Stimulated activated CD4-positive, alpha-beta T cell treated with anti-CD3 and anti-CD28 coated beads, Interleukin-12 subunit alpha, Interleukin-12 subunit beta, amount 100 ng/mL, for 48 hours (primary cell): Measurements from ENCODE around the gene RAD54L2.
A peak's percentile ranks its signal among the peaks of the same experiment; 100 is the strongest.
"Not testable (repeated sequence)": the region's sequence is repeated elsewhere in the genome, so short reads cannot be mapped to it uniquely, and the experiment has no call there.

Experiments
- DNase-seq, 3 donors: peaks; one replicate each; pipeline ENCODE4 v3.0.0-alpha.2; 2020; ENCODE audit warnings: low read depth in 2 of 3, low spot score in 1 of 3

RAD54L2 gene, protein sequence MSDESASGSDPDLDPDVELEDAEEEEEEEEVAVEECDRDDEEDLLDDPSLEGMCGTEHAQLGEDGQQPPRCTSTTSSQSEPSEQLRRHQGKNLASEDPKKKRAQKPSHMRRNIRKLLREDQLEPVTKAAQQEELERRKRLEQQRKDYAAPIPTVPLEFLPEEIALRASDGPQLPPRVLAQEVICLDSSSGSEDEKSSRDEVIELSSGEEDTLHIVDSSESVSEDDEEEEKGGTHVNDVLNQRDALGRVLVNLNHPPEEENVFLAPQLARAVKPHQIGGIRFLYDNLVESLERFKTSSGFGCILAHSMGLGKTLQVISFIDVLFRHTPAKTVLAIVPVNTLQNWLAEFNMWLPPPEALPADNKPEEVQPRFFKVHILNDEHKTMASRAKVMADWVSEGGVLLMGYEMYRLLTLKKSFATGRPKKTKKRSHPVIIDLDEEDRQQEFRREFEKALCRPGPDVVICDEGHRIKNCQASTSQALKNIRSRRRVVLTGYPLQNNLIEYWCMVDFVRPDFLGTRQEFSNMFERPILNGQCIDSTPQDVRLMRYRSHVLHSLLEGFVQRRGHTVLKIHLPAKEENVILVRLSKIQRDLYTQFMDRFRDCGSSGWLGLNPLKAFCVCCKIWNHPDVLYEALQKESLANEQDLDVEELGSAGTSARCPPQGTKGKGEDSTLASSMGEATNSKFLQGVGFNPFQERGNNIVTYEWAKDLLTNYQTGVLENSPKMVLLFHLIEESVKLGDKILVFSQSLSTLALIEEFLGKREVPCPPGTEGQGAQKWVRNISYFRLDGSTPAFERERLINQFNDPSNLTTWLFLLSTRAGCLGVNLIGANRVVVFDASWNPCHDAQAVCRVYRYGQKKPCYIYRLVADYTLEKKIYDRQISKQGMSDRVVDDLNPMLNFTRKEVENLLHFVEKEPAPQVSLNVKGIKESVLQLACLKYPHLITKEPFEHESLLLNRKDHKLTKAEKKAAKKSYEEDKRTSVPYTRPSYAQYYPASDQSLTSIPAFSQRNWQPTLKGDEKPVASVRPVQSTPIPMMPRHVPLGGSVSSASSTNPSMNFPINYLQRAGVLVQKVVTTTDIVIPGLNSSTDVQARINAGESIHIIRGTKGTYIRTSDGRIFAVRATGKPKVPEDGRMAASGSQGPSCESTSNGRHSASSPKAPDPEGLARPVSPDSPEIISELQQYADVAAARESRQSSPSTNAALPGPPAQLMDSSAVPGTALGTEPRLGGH (N-terminal part only)

DNA sequence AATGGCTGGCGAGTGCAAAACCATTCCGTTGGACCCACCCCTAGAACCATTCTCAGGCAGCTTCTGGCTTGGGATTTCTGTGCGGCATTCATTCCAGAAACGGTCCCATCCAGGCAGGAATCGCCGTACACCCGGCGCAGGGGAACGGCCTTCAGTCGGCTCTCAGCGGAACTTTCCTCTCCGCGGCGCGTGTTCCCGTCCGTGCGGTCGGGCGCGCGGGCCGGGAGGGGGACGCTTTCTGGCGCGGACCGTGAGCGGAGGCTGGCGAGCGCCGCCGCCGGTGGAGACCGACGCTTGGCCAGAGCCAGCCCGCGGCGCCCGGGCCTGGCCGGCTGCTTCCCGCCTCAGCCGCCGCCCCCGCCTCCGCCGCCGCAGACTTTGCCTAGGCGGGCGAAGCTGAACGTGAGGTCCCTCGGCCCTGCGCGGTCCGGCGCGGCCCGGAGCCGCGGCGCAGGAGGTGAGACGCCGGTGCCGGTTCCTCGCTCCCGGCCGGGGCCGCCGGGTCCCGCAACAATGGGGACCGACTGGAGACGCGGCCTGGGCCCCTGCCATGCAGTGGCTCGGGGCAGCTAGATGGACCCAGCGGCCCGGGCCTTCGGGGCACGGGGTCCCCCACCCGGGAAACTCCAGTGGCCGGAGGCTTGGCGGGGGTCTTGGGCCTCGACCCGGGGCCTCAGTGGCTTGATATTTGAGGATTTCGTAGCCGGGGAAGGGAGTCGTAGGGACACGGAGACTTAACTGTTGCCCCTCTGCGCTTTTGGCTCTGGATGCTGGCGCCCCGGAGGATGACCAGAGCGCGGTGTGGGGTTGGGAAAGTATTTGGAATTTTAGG, at the start of gene RAD54L2:
Gene RAD54L2, plus strand, starts transcription at position 261 of the 832 bp plus-strand sequence. CDS start 51,702 bp downstream, outside the sequence.
- peak; percentile 63 to 75 (median 69) for DNase-seq

DNA sequence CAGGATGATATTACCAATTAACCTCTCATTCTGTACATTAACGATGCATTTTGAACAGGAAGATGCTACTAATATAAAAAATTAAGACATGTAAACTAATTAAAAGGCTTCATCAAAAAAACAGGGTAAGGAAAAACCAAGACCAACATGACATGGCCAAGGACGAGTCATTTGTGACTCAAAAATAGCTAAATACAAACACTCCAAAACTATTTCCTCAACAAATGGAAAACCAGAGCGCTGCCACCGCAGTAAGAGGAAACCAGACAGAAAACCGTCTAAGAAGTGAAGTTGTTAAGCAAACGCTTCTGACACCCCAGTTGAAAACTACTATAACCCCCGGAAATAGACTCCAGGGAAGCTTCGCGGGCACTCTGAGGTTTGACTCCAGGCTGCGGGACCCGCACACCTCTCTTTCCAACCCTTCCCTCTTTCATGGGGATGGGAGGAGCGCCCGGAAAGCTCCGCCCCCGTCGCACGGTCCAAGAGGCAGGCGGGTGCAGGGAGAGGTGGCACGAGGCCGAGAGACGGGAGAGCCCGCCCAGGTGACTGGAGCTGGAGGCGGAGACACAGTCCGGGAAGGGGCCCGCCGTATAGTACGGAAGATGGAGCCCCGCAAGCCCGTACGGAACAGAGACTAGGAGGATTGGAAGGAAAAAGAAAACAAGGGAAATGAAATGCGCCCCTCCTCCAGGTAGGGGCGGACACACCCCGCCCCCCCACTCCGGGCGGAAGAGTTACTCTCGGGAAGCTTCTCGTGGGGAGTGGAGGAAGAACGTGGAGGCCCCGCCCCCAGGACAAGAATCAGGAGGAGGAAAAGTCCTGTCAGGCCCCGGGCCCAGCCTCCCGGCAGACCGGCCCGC, 39.4 kb upstream of the RAD54L2 start:
- DNase-seq, result peak; percentile 85 to 89 (median 87)

DNA sequence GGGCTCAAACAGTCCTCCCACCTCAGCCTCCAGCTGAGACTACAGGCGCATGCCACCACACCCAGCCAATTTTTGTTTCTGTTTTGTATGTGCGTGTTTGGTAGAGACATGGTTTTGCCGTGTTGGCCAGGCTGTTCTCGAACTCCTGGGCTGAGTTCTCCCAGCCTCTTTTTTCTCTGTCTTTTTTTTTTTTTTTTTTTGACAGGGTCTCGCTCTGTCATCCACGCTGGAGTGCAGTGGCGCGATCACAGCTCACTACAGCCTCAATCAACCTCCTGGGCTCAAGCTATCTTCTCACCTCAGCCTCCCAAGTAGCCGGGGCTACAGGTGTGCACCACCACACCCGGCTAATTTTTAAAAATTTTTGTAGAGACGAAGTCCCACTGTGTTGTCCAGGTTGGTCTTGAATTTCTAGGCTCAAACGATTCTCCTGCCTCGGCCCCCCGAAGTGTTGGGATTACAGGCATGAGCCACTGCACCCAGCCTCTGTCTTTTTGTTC, 37.8 kb upstream of the RAD54L2 start:
- no peak for DNase-seq

DNA sequence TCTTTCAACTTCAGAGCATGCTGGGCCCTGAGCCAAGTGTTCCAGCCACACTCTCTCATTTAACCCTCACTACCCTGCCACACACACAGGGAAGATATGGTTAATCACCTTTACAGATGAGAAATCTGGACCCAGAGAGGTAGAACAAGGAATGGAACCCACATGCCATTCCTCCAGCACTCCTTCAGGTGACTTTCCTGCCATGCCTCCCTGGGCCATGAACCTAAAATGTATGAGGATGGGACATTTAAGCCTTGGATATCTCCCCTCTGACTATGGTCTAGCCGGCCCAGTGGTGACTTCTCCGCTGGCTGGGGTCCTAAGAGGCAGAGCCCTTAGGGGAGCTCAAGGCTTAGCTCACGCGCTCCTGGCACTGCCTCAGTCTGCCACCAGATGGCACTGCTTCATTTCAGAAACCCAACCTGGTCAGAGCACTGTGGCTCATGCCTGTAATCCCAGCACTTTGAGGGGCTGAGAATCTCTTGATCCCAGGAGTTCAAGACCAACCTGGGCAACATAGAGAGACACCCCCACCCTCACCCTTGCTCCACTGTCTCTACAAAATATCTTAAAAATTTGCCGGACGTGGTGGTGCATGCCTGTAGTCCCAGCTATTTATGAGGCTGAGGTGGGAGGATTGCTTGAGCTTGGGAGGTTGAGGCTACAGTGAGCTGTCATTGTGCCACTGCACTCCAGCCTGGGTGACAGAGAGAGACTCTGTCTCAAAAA, 36.5 kb upstream of the RAD54L2 start:
- peak; percentile 61 to 85 (median 72) for DNase-seq

DNA sequence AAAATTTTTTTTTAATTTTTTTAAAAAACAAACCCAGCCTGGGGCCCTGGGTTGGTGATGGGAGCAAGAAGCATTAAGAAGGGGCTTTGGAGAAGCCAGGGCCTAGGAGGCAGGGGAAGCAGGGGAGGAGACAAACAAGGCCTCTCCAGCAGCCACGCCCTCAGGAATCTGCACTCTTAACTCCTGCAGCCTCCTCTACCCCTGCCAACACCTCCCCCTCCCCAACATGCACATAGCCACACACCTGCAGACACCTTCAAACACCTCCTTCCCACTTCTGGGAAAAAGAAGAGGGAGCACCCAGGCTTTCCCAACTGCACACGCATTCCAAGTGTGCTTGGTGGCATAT, 36.0 kb upstream of the RAD54L2 start:
- DNase-seq, result no peak

DNA sequence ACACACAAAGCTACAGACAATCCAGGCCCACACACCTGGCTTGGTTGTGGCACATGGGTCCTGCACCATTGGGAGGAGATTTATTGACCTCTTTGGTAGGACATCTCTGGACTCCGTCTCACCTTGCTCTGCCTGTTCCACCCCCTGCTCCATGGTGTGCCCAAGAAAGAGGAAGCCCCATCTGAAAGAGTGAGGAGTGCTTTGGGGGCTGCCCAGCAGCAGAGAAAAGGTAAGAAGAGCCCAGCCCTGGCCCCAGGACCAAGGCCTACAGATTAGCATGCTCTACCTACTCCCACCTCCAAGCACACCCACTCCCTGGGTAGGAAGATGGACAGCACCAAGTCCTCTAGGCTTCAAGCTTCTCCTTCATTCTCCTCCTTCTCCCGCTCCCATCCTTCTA, 35.5 kb upstream of the RAD54L2 start:
- DNase-seq, result no peak

DNA sequence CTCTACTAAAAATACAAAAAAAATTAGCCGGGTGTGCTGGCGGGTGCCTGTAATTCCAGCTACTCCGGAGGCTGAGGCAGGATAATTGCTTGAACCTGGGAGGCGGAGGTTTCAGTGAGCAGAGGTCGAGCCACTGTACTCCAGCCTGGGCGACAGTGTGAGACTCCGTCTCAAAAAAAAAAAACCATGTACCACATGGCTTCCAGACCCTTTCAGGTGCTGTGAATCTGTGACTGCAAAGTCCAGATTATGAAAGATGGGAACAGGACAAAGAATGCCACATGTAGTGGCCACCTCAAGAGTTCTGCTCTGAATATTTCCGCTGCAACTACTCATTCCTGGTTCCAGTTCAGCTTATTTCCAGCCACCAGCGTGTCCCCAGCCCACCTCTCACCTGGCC, 30.3 kb upstream of the RAD54L2 start:
- no peak for DNase-seq

DNA sequence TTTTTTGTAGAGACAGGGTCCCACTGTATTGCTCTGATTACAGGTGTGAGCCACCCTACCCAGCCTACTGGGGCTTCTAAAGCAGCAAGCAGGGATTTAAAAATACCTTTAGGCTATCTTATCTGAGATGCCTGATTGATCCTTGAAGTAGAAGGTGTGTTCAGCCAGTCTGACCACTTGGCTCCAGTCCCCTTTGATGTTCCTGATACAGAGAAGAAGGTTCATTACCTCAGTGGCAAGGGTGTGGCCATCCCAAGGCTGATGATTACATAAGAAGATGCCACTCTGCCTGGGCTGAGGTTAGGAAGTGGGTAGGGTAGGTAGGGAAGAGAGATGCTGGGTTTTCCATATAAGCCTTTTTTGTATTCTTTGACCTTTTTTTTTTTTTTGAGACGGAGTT, 27.5 kb upstream of the RAD54L2 start:
- DNase-seq, result no peak

DNA sequence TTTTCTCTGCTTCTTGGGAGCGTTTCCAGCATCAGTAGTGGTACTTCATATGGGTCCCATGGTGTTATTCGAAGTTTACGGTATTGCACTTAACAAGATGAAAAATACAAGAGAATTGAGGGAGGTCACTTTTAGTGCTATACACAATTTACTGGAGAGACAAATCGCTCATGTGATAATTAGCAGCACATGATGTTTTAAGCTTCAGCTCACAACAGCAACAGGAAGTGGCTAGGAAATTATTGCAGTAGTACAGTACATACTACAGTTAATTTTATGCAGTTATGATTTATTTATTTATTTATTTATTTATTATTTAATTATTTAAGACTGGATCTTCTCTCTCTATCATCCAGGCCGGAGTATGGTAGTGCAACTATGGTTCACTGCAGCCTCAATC, 24.3 kb upstream of the RAD54L2 start:
- no peak for DNase-seq

DNA sequence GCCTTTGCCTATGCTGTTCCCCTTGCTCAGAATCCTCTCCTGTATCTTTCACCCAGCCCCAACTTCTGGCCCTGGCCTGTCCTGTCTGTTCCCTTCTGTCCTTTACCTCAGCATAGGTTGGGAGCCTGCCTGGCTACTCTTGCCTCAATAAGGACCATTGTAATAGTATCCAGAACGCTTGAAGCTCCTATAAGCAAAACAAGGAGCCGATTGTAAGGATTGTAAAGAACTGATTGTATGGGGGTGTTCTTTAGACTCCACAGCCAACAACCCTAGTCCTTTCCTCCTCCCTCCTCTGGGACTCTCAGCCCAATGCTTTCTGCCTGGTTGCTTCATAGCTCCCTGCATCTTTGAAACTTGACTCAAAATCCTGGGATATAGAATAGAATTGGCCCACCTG, 18.7 kb upstream of the RAD54L2 start:
- DNase-seq, result no peak

DNA sequence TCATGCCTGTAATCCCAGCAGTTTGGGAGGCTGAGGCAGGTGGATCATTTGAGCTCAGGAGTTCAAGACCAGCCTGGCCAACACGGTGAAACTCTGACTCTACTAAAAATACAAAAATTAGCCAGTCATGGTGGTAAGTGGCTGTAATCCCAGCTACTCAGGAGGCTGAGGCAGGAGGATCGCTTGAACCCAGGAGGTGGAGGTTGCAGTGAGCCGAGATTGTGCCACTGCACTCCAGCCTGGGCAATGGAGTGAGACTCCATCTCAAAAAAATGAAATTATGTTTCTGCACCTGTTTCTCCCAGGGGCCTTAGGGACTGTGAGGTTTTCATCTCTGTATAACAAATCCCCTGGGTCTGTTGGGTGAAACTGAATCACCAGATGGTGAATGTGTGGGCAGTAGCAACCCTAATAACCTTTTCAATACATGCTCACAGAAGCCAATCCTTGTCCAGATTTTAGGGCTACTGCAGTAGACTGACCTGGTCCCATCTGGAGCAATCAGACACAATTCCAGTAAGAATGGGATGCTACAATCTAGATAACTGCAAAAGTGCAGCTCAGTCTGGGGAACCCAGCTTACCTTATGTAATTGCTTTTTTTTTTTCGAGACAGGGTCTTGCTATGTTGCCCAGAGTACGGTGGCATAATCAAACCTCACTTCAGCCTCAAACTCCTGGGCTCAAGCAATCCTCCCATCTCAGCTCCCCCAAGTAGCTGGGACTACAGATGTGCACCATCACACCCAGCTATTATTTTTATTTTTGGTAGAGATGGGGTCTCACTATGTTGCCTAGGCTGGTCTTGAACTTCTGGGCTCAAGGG, 17.4 kb upstream of the RAD54L2 start:
- not testable (repeated sequence) for DNase-seq

DNA sequence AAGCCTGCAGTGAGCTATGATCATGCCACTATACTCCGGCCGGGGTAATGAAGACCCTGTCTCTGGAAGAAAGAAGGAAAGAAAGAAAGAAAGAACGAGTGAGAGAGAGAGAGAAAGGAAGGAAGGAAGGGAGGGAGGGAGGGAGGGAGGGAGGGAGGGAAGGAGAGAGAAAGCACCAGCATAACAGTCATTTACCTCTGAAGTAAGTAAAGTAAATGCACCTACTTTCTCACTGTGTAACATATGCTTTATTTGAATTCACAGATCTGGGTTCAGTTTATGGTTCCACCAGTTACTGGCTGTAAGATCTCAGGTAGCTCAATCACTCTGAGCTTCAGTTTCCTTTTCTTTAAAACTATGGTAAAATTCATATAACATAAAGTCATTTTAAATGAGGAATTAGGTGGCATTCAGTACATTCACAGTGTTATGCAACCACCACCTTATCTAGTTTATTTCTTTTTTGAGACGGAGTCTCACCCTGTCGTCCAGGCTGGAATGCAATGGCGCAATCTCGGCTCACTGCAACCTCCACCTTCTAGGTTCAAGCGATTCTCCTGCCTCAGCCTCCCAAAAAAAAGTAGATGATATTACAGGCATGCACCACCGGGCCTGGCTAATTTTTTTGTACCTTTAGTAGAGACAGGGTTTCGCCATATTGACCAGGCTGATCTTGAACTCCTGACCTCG, 16.1 kb upstream of the RAD54L2 start:
- no peak for DNase-seq

DNA sequence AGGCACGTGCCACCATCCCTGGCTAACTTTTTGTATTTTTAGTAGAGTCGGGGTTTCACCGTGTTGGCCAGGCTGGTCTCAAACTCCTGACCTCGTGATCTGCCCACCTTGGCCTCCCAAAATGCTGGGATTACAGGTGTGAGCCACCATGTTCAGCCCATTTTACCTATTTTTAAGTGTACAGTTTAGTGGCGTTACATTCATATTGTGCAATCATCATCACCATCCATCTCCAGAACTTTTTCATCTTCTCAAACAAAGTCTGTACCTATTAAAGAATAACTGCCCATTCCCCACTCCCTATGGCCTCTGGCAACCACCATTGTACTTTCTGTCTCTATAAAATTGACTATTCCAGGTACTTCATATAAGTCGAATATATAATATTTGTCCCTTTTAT, 13.6 kb upstream of the RAD54L2 start:
- not testable (repeated sequence) for DNase-seq

DNA sequence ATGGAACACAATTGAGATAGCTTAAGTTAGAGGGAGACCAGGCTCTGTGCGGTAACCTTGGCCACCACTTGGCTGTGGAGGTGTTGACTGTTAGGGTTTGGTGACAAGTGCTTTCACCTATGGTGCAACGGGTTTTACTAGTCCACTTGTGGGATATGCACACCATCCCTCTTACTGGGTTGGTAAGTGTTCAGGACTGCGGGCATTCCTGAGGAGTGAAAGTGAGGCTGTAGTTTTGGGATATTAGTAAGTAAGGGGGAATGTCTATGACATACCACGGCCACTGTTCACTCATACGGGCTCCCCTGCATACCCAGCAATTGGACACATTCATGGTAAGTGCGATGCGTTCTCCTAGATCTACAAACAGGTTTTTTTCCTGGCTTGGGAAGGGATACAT, 8.0 kb upstream of the RAD54L2 start:
- no peak for DNase-seq

DNA sequence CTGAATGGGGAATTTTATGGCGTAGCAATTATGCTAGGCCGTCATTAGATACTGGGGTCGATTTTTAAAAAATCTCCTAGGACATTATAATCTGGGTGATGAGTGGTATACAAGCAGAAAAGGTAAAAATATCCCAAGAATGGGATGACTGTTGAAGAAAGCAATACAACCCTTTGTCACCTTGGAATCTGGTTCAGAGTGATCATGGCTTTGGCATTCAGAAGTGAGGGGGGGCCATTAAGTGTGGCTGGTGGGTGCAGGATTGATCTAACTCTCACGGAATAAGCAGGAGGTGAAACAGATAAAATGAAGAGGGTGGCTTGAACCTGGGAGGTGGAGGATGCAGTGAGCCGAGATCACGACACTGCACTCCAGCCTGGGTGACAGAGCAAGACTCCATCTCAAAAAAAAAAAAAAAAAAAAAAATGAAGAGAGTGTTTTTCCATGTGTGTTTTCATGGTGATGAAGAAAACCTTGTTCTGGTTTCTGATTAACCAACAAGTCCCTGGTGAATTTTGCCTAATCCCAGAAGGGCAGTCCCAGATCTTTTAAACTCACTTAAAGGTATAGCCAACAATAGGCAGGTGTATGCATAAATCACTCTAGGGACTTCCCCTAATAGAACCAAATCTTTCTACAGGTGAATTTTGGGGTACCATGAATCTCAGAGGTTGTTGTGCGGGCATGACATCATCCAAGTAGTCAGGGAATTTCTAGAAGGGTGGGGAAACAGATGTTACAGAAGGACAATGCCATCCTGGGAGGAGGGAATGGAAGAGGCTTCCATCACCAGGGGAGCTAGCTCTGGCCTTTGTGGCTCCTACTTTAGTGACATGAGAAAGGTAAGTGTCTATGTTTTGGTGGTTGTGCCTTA, 3.1 kb upstream of the RAD54L2 start:
- no peak for DNase-seq

DNA sequence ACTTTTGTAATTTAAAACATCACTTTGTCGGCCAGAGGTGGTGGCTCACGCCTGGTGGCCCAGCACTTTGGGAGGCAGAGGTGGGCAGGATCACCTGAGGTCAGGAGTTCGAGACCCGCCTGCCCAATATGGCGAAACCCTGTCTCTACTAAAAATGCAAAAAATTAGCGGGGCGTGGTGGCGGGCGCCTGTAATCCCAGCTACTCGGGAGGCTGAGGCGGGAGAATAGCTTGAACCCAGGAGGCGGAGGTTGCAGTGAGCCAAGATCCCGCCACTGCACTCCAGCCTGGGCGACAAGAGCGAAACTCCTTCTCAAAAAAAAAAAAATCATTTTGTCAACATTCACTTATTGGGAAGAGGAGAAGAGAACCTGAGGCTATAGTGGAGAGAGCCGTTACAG, 888 bp upstream of the RAD54L2 start:
- DNase-seq, result not testable (repeated sequence)
